ENCODE data around the gene PPP1R11.

DNA sequence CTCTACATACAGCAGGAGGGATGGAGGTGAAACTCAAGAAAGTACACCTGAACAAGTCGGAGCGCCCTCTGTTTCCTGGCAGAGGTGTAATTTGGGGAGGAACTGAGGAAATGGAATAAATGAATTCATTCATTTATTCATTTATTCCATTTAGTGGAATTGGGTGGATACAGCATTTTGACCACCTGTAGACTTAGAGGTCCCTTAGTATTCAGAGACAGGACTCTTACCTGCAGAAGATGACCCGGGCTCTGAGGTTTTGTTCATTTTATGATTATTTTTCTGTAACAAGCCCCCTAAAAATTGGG is 36.8 kb downstream of the PPP1R11 start:
- TF ChIP-seq, protein P1, sequence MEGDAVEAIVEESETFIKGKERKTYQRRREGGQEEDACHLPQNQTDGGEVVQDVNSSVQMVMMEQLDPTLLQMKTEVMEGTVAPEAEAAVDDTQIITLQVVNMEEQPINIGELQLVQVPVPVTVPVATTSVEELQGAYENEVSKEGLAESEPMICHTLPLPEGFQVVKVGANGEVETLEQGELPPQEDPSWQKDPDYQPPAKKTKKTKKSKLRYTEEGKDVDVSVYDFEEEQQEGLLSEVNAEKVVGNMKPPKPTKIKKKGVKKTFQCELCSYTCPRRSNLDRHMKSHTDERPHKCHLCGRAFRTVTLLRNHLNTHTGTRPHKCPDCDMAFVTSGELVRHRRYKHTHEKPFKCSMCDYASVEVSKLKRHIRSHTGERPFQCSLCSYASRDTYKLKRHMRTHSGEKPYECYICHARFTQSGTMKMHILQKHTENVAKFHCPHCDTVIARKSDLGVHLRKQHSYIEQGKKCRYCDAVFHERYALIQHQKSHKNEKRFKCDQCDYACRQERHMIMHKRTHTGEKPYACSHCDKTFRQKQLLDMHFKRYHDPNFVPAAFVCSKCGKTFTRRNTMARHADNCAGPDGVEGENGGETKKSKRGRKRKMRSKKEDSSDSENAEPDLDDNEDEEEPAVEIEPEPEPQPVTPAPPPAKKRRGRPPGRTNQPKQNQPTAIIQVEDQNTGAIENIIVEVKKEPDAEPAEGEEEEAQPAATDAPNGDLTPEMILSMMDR (conservative IDR thresholded peaks at IDR 0.05; ENCODE audit: low read depth, low read length), result no peak
- TF ChIP-seq EZH2 (IDR thresholded peaks at IDR 0.05; ENCODE audit: low read length, unreplicated experiment) (no peak), EZH2phosphoT487 (IDR thresholded peaks at IDR 0.05; ENCODE audit: borderline replicate concordance, low read length) (no peak)

Data from PC-3 (cell line).